Stimulated activated naive CD4-positive, alpha-beta T cell treated with Interleukin-2 at 50 U/mL for 16 hours (primary cell): ENCODE data around the gene PNPLA7.
"Not testable (repeated sequence)": the region's sequence is repeated elsewhere in the genome, so short reads cannot be mapped to it uniquely, and the experiment has no call there.

Source experiments
- DNase-seq: peaks from one replicate; lab custom pipeline; 2025; lab: John Stamatoyannopoulos, UW

Gene PNPLA7

DNA sequence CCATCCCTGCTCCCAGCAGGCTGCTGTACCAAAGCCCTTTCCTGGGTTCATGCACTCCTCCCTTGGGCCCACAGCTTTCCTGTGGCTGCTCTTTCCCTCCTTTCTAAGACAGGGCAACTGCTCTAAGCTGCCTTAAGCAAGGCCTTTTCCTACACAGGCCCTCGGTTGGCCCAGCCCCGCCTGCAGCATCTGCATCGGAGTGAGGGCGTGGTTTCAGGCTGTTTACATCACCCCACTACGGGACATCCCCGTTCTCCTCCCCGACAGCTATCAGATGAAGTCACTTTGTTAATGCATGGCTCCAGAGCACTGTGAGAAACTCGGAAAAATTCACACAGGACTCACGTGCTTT lies 25.1 kb upstream of the PNPLA7 start:
- no peak for DNase-seq

DNA sequence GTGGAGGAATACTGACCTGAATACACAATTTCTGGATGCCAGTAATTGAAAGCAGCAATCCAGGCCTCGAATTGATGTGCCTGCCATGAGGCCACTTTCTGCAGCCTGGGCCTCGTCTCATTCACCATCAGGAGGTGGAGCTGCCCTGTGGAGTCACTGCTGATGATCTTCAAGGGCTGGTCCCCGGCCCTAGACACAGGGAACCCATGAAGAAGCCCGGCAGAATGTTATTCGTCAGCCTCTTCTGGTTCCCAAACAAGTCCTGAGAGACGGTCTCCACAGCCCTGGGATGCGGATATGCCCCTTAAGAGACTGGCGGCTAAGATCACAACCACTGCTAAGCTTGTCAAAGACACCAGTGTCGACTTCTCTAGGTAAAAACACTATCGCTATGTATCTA lies 24.0 kb upstream of the PNPLA7 start:
- no peak for DNase-seq

DNA sequence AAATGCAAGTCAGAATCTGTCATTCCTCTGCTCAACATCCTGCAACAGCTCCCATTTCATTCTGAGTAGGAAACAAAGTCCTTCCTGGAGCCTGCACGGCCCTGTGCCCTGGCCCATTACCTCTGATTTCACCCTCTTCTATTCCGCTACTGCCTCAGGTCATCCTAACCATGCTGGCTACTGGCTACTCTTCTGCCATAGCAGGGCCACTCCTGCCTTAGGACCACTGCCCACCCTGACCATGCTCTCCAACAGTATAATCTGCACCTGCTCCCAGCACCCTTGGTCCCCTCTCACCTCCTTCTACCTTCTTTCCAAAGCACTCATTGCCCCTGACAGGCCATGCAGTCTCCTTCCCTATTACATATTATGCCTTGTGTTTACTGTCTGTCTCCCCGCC lies 20.4 kb upstream of the PNPLA7 start:
- DNase-seq = no peak

DNA sequence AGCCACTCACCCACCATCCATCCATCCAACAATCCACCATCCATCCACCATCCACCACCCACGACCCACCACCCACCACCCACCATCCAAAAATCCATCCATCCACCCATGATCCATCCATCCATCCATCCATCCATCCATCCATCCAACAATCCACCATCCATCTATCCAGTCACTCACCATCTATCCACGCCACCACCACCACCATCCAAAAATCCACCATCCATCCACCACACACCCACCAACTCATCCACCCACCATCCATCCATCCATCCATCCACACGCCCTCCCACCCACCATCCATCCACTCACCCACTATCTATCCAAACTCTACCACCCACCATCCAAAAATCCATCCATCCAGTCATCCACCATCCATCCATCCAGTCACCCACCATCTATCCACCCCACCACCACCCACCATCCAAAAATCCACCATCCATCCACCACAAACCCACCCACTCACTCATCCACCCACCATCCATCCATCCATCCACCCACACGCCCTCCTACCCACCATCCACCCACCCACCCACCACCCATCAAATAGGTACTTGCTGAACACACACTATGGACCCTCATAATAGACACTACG lies 19.5 kb upstream of the PNPLA7 start:
- no peak for DNase-seq

DNA sequence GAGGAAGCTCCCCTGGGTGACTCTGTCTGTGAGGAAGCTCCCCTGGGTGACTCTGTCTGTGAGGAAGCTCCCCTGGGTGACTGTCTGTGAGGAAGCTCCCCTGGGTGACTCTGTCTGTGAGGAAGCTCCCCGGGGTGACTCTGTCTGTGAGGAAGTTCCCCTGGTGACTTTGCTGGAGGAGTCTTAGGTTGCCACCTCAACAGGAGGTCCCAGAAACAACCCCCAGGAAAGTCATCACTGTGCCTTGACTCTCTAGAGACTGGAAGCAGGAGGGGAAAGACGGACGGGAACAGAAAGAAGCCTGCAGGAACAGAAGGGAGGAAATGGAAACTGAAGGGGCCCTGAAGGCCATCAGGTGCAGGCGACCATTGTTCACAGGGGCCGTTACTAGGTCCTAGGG lies 18.2 kb upstream of the PNPLA7 start:
- not testable (repeated sequence) for DNase-seq

DNA sequence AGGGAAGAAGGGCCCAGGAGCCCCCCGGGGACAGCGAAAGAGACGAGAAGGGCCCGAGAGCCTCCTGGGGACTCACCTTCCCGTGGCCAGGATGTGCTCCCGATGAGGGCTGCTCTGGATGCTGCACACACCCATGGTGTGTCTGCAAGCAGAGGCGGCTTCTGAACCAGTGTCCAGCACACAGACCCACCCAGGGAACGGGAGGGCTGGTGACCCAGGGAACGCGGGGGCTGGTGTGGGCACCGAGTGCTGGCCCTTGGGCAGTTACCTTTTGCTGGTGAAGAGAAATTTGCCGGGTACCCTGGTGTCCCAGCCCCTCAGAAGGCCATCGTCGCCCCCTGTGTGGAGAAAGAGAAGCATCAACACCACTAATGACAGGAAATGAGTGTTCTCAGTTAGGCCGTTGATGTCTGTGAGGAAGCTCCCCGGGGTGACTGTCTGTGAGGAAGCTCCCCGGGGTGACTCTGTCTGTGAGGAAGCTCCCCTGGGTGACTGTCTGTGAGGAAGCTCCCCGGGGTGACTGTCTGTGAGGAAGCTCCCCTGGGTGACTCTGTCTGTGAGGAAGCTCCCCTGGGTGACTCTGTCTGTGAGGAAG lies 14.7 kb upstream of the PNPLA7 start:
- DNase-seq = no peak

DNA sequence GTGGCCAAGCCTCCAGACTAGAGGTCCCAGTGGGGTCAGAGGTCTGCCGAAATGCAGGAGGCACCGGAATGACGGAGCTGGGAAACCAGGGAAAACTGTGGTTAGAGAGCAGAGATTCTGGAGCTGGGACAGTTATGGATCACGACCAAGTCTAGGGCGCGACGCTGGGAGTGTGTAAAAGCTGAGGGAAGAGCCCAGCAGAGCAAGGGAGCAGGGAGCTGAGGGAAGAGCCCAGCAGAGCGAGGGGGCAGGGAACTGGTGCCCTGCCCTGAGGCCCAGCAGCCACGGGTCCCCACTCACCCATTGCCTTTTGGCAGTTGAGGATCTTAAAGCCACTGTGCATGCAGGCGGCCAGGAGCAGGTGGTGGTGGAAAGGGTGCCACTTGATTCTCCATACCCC lies 13.9 kb upstream of the PNPLA7 start:
- DNase-seq = no peak

DNA sequence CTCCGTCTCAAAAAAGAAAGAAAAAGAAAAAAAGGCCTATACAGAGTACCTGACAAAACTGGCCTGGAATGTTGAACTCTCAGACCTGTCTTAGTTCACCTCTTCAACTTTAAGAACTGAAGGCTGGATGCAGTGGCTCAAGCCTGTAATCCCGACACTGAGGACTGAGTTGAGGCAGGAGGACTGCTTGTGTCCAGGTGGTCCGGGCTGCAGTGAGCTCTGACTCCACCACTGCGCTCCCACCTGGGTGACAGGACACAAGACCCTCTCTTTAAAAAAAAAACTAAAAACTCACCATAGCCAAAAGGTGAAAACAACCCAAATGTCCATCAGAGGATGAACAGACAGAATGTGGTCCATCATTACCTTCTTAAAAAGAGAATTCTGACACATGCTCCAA lies 7.9 kb upstream of the PNPLA7 start:
- no peak for DNase-seq

DNA sequence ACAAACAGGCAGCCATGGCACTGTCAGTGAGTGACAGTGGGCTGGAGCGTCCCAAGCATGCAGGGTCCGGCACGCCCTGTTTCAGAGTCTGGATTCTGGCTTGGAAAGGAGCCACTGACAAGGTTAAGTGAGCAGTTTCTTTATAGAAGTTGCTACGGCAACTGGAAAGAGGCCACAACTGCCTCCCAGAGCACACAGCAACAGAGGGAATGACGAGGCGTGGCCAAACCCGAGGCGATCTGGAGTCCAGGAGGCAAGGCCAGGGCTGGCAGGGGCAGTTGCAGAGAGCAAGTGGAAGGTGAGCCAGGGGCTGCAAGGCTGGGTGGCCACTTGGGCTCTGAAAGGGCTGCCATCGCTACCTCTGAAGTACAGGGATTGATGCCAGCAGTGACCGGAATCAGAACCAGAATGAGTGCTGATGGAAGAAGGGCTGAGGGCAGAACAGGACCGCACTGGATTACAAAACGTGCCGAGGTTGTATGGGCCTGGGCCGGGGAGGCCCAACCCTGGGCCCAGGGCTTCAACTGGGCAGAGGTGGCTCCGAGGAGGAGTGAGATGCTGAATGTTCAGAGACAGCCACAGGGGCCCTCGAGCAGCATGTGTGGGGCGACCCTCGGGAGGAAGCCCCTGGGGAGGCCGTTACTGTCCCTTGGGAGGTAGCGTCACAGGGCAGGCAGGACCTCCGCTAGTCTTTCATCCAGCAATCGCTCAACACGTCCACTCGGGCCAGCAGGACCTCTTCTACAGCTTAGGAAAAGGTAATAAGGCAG lies 6.1 kb upstream of the PNPLA7 start:
- no peak for DNase-seq

DNA sequence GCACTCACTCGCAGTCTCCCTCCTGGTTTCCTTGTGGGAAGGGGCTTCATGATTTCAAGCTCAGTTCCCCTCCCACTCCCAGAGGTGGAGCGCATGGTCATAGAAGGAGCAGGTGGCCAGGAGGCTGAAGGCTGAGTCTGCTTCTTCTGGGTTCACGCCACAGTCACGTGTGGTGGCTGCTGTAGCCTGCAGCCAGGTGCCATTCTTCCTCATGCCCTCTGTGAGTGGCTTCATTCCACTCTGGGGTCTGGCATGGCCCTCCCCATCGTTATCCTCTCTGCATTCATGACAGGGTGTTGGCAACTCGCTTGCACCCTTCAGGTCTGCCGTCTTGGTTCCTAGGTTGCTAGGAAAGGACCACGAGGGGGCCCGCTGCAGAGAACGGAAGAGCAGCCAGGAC lies 5.0 kb upstream of the PNPLA7 start:
- no peak for DNase-seq

DNA sequence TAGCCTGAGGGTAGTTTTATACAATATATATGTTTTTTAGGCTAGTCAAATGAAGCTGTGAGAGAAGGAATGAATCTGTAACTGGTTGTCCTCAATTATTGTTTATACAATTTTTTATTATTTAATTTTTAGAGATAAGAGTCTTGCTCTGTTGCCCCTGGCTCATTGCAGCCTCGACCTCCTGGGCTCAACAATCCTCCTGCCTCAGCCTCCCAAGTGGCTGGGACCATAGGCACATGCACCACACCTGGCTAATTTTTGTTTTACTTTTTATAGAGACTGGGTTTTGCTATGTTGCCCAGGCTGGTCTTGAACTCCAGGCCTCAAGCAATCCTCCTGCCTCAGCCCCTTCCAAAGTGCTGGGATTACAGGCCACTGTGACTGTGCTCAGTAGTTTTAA lies 4.1 kb upstream of the PNPLA7 start:
- DNase-seq = no peak

DNA sequence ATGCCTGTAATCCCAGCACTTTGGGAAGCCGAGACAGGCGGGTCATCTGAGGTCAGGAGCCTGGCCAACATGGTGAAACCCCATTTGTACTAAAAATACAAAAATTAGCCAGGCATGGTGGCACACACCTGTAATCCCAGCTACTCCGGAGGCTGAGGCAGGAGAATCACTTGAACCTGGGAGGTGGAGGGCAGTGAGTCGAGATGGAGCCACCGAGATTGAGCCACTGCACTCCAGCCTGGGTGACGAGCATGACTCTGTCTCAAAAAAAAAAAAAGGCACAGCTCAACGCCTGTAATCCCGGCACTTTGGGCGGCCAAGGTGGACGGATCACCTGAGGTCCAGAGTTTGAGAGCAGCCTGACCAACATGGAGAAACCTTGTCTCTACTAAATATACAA lies 3.5 kb upstream of the PNPLA7 start:
- DNase-seq = not testable (repeated sequence)

DNA sequence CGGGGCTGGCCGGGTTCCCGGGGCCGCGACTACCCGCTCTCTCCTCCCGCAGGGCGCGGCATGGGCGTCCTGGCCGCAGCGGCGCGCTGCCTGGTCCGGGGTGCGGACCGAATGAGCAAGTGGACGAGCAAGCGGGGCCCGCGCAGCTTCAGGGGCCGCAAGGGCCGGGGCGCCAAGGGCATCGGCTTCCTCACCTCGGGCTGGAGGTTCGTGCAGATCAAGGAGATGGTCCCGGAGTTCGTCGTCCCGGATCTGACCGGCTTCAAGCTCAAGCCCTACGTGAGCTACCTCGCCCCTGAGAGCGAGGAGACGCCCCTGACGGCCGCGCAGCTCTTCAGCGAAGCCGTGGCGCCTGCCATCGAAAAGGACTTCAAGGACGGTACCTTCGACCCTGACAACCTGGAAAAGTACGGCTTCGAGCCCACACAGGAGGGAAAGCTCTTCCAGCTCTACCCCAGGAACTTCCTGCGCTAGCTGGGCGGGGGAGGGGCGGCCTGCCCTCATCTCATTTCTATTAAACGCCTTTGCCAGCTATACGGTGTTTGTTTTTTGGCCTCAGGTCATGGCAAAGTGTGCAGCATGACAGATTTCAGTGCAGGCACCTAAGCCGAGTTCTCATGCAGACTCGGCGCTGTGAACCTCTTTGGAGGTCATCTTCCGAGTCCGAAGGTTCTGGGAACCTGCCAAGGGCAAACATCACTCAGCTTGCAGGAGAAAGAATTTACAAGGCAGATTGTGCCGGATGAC lies 2.0 kb upstream of the PNPLA7 start:
- DNase-seq = no peak

DNA sequence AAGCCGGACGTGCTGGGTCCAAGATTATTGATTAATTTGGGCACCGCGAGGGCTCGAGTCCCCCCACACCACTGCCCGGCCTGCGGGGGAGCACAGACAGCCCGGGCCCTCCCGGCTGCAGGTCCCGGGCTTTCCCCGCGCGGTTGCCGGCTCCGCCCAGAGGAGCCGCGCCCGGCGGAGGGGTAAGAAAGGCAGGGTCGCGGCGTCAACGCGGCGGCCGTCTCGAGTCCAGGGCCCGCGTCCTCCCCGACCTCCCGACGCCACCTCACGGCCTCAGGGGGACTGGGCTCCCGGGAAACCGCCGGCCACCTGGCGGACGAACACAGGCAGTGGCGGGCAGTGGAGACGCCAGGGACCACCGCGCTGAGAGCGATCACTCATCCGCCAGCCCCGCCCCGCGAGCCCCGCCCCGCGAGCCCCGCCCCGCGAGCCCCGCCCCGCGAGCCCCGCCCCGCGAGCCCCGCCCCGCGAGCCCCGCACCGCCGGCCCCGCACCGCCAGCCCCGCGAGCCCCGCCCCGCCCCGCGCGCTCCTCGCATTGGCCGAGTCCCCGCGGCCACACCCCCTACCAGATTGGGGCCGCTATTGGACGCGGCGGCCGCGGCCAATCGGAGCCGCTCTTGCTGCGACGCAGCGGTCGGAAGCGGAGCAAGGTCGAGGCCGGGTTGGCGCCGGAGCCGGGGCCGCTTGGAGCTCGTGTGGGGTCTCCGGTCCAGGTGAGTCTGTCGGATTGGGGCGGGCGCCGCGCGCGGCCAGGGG lies 1.2 kb upstream of the PNPLA7 start, which contains the start of gene MRPL41:
MRPL41 (plus strand) TSS at position 616 of the 758 bp plus-strand sequence. CDS start 203 bp downstream, outside the sequence.
- peak; percentile 89 for DNase-seq

DNA sequence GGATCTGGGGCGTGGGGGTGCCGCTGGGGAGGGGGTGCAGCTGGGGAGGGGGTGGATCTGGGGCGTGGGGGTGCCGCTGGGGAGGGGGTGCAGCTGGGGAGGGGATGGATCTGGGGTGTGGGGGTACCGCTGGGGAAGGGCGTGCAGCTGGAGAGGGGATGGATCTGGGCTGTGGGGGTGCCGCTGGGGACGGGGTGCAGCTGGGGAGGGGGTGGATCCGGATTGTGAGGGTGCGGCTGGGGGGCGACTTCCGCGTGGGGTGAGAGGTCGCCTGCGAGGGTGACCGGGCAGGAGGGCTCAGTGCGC lies 709 bp upstream of the PNPLA7 start:
- peak; percentile 40 for DNase-seq

DNA sequence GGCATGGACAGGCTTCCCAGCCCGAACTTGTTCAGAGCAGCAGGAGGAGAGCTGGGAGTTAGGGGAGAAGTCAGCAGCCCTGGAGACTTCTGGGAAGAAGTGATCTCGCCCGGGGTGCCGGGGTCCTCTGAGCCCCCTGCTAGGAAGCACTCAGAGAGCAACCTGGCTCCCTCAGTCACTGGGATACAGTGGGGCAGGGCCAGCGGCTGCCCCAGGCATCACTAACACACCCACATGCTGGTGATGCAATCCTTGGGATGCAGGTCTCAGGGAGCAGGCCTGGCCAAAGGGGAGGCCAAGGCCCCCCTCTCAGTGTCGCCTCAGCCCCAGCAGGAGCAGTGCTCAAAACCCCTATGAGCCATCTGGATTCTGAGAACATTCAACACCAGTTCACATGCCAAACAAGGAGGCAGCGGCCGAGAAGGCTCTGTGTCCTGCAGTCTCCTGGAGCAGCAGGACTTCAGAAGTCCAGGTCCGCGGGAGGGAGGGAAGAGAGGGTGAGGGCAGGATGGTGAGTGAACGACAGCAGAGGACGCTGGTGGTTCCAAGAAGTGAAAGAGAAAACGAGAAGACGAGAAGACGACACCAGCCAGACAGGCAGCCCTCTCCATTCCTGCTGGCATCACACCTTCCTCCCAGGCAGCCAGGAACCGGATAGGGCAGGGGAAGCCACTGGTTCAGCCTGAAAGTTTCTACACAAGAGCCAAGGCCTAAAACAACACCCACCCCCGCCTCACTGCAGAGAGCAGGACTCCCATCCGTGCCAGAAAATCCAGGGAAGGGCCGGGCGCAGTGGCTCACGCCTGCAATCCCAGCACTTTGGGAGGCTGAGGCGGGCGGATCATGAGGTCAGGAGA lies 2.3 kb downstream of the PNPLA7 start:
- DNase-seq = no peak

DNA sequence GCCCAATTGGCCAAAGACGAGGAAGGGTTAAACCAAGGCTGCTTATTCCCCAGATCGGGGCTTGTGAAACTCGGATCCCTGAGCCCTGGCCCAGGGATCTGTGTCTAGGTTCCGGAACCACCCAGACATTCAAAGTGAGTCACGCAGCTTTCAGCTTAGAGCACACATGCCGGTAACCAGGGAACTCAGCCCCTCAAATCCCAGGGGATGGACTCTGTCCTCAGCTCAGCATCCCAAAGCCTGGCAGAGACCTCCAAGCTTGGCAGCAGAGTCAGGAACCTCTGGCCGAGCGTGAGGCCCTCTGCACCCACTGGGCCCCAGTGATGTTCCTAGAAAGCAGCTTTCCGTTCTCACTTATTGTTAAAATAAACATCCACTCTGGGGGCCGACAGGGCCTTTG lies 5.1 kb downstream of the PNPLA7 start:
- DNase-seq = no peak

DNA sequence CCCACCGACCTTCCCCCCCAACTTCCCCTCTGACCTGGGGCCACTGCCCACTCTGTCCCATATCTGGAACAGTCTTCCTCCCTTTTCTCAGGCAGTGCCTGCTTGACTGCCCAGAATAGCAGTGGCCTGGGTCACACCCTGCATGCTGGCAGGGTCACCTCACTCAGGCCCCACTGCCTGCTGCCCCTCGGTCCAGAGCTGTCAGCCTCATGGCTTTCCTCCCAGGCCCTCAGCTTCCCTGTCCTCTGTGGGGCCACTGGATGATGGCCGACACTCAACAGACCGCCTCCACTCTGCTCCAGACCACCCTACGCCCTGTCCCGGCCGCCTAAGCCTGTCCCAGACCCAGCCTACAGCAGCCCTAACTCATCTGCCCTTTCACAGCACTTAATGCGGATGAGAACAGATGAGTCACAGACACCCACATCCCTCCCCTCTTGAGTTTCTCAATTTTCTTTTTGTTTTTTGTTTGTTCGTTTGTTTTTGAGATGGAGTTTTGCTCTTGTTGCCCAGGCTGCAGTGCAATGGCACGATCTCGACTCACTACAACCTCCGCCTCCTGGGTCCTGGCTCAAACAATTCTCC lies 5.9 kb downstream of the PNPLA7 start:
- no peak for DNase-seq

DNA sequence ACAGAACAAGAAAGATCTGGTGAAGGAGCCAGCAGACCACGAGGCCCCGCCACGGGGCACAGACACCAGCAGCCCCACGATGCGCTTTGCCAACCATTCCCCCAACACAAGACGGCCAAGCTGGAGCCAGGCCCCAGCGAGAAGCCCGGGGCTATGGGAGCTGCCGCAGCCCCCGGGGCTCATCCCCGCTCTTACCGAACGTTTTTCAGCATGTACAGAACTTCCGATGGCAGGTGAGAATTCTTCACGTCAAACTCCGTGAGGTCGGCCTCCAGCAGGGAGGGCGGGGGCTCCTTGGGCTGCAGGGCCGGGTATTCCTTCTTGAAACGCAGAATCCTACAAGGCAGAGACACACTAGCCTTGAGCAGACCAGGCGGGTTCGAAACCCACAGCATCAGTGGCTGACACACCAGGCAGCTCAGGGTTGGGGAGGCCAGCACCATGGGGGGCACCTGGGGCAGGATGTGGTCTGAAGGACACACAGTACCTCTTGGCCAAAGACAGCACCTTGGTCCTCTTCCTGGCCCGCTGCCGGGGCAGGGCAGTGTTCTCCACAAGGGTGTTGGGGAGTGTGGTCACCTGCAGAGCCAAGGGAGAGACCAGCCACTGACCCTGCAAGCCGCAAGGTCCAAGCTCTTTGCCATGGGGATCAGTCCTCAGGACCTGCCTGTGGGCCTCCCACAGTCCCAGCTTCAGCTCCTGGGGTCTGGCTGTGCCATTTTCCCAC lies 6.8 kb downstream of the PNPLA7 start:
- DNase-seq = no peak

DNA sequence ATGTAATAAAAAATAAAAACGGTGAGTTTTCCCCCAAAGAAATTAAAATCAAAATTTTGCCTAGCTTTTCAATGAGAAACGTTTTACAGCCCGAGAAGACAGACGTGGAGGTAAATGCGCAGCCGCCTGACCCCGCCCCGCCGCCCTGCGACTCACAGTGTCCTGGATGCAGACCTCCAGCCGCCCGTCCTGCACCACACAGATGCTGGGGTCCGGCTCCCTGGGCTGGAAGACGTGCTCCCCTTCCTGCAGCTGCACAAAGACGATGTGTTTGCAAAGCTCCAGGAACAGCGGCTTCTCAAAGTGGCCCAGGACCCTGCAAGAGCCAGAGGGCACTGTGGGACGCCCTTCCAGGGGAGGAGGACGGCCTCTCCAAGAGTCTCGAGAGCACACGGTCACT lies 7.7 kb downstream of the PNPLA7 start:
- DNase-seq = no peak
